DOHH2 (cell line): ENCODE results near the gene APIP.

Experiments used
- EZH2phosphoT487 ChIP-seq: fragments of 200-600 bp; sonication (generic); IDR thresholded peaks from 2 replicates; pipeline ENCODE4 v1.6.1; 2017; ENCODE audit warnings: borderline replicate concordance, mild to moderate bottlenecking, antibody characterized with exemption, low read length, moderate library complexity, mixed read lengths
- TF ChIP-seq, protein P1 (sequence below): fragments of 200-600 bp; sonication (generic); IDR thresholded peaks from one replicate; pipeline ENCODE4 v1.5.1; 2014; ENCODE audit warnings: antibody characterized with exemption, mild to moderate bottlenecking, low read depth, low read length; ENCODE audit not compliant: poor library complexity, severe bottlenecking

DNA sequence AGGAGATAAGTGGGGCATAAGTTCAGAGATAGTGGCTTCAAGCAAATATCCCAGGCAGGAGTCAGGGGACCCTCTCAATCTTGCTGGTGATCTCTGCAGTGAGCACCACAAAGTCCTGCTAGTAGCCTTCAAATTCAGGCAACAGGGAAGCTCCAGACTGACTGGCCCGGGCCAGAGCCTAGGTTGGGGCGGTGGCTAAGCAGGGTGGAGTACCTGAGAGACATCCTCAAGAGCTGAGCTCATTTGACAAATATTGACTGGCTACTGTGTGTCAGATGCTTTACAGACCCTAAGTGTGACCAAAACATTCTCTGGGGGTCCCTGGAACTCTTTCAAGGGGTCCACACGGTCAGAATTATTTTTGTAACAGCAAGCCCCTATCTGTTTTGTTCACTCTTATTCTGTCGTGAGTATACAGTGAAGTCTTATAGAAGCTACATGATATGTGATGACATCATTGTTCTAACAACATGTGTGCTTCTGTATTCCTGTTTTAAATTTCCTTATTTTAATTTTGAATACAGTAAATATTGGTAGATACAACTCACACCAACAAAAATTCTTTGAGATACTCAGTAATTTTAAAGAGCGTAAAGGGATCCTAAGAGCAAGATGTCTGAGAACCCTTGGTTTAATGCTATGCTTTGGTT is 71.6 kb downstream of the APIP start:
- TF ChIP-seq, protein P1, sequence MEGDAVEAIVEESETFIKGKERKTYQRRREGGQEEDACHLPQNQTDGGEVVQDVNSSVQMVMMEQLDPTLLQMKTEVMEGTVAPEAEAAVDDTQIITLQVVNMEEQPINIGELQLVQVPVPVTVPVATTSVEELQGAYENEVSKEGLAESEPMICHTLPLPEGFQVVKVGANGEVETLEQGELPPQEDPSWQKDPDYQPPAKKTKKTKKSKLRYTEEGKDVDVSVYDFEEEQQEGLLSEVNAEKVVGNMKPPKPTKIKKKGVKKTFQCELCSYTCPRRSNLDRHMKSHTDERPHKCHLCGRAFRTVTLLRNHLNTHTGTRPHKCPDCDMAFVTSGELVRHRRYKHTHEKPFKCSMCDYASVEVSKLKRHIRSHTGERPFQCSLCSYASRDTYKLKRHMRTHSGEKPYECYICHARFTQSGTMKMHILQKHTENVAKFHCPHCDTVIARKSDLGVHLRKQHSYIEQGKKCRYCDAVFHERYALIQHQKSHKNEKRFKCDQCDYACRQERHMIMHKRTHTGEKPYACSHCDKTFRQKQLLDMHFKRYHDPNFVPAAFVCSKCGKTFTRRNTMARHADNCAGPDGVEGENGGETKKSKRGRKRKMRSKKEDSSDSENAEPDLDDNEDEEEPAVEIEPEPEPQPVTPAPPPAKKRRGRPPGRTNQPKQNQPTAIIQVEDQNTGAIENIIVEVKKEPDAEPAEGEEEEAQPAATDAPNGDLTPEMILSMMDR: no peak
- TF ChIP-seq EZH2phosphoT487: no peak
